ENCODE data around the gene COQ8B. TPM values are rescaled to one million over a fixed set of nuclear protein-coding genes. Genes with fewer than 3 reads are reported as not detected.
A peak's percentile ranks its signal among the peaks of the same experiment; 100 is the strongest.

Gene COQ8B
- total RNA-seq, 1 donor from 2014 or later = 36.1 TPM

GRCh38 chr19:40702337-40703012, 14.2 kb downstream of the COQ8B start:
- ATAC-seq (ENCODE audit: poor library complexity) (peak; percentile 72), DNase-seq (peak; percentile 73)

GRCh38 chr19:40701758-40702157, 14.9 kb downstream of the COQ8B start:
- DNase-seq = no peak
- intact Hi-C loops (cut with DNase I) = no loop called here

More at GRCh38 chr19:40702337-40703012, 14.2 kb downstream of the COQ8B start:
- intact Hi-C loops (cut with DNase I) = no loop called here

GRCh38 chr19:40700083-40700482, 16.6 kb downstream of the COQ8B start:
- DNase-seq (no peak), ATAC-seq (ENCODE audit: poor library complexity) (no peak)
- intact Hi-C loops (cut with DNase I) = no loop called here

More at GRCh38 chr19:40701758-40702157, 14.9 kb downstream of the COQ8B start:
- no peak for ATAC-seq (ENCODE audit: poor library complexity)

GRCh38 chr19:40697007-40697406, 19.7 kb downstream of the COQ8B start:
- intact Hi-C loops (cut with DNase I) = no loop called here
- DNase-seq = peak; percentile 24
- ATAC-seq (ENCODE audit: poor library complexity) = no peak

GRCh38 chr19:40695881-40696280, 20.8 kb downstream of the COQ8B start:
- peak; percentile 24 for DNase-seq

GRCh38 chr19:40693896-40694295, 22.8 kb downstream of the COQ8B start:
- ATAC-seq (ENCODE audit: poor library complexity) (no peak), DNase-seq (peak; percentile 20)
- intact Hi-C loops (cut with DNase I) = no loop called here

More at GRCh38 chr19:40695881-40696280, 20.8 kb downstream of the COQ8B start:
- intact Hi-C loops (cut with DNase I) = no loop called here
- ATAC-seq (ENCODE audit: poor library complexity) = no peak

GRCh38 chr19:40693150-40693788, 23.4 kb downstream of the COQ8B start:
- ATAC-seq (ENCODE audit: poor library complexity) (no peak), DNase-seq (peak; percentile 36)
- intact Hi-C loops (cut with DNase I) = no loop called here

GRCh38 chr19:40692212-40692551, 24.5 kb downstream of the COQ8B start:
- intact Hi-C loops (cut with DNase I) = no loop called here
- ATAC-seq (ENCODE audit: poor library complexity) (no peak), DNase-seq (no peak)

GRCh38 chr19:40691421-40692211, 25.1 kb downstream of the COQ8B start:
- intact Hi-C loops (cut with DNase I) = no loop called here
- DNase-seq (peak; percentile 50), ATAC-seq (ENCODE audit: poor library complexity) (no peak)

GRCh38 chr19:40690693-40691420, 25.8 kb downstream of the COQ8B start:
- ATAC-seq (ENCODE audit: poor library complexity) (peak; percentile 92), DNase-seq (peak; percentile 98)
- intact Hi-C loops (cut with DNase I) = no loop called here

GRCh38 chr19:40690050-40690692, 26.5 kb downstream of the COQ8B start, which contains the start of gene NUMBL:
TSS of gene NUMBL (minus strand) at chr19:40690651. CDS start at chr19:40690483, 168 bp downstream.
- intact Hi-C loops (cut with DNase I) = no loop called here
- ATAC-seq (ENCODE audit: poor library complexity) (no peak), DNase-seq (no peak)

GRCh38 chr19:40689339-40690049, 27.2 kb downstream of the COQ8B start:
- no peak for ATAC-seq (ENCODE audit: poor library complexity)
- intact Hi-C loops (cut with DNase I) = no loop called here

GRCh38 chr19:40688987-40689338, 27.7 kb downstream of the COQ8B start:
- ATAC-seq (ENCODE audit: poor library complexity) = no peak
- intact Hi-C loops (cut with DNase I) = no loop called here

More at GRCh38 chr19:40689339-40690049, 27.2 kb downstream of the COQ8B start:
- DNase-seq = peak; percentile 58

GRCh38 chr19:40688309-40688708, 28.4 kb downstream of the COQ8B start:
- ATAC-seq (ENCODE audit: poor library complexity) (no peak), DNase-seq (no peak)
- intact Hi-C loops (cut with DNase I) = no loop called here

More at GRCh38 chr19:40688987-40689338, 27.7 kb downstream of the COQ8B start:
- peak; percentile 22 for DNase-seq

GRCh38 chr19:40687525-40688016, 29.1 kb downstream of the COQ8B start:
- intact Hi-C loops (cut with DNase I) = no loop called here
- ATAC-seq (ENCODE audit: poor library complexity) (peak; percentile 30), DNase-seq (peak; percentile 92)

- DNase-seq = peak; percentile 44
- intact Hi-C loops (cut with DNase I) = no loop called here
- ATAC-seq (ENCODE audit: poor library complexity) = no peak
Observed at GRCh38 chr19:40686882-40687524, 29.7 kb downstream of the COQ8B start.

- intact Hi-C loops (cut with DNase I) = no loop called here
- DNase-seq = peak; percentile 38
Observed at GRCh38 chr19:40685563-40685962, 31.1 kb downstream of the COQ8B start.

More at GRCh38 chr19:40685563-40685962, 31.1 kb downstream of the COQ8B start:
- no peak for ATAC-seq (ENCODE audit: poor library complexity)

Data from Right ventricle myocardium superior (tissue), 1 donor.